SU-DHL-6 (cell line): Measurements from ENCODE around the gene ACBD7.

Experiments
- CTCF ChIP-seq: fragments of 200-600 bp; sonication (generic); IDR thresholded peaks from one replicate; pipeline ENCODE4 v1.5.1; 2017; ENCODE audit warnings: antibody characterized with exemption, mild to moderate bottlenecking, low read length, moderate library complexity; ENCODE audit not compliant: insufficient read depth, poor library complexity, severe bottlenecking
- EZH2phosphoT487 ChIP-seq: fragments of 200-600 bp; sonication (generic), shearing (Covaris generic); conservative IDR thresholded peaks from 2 replicates; pipeline ENCODE4 v1.6.1; 2018; ENCODE audit warnings: mild to moderate bottlenecking, antibody characterized with exemption, low read length, moderate library complexity, mixed read lengths

- TF ChIP-seq CTCF (no peak), EZH2phosphoT487 (no peak)
Measured at GRCh38 chr10:15046626-15047025, 42.0 kb downstream of the ACBD7 start.
